Right lobe of liver (tissue), 6 donors: ENCODE results near the gene ISLR2. TPM values are rescaled to one million over a fixed set of nuclear protein-coding genes. Genes with fewer than 3 reads are reported as not detected.

Source experiments
- ATAC-seq, 4 donors: fragments of 200-7000 bp; cut with Tn5 transposase; one replicate each; pipeline ENCODE4 v1.9.1; 2020; ENCODE audit warnings: mild to moderate bottlenecking in 4 of 4, moderate library complexity in 4 of 4
- DNase-seq, 3 donors: peaks; one replicate each; pipeline ENCODE4 v3.0.0-alpha.2; 2020
- H3K27ac ChIP-seq, 3 donors: fragments of 200-600 bp; one replicate each; pipeline ENCODE4 v1.8.0; 2022
- H3K27me3 ChIP-seq, 2 donors: fragments of 200-600 bp; one replicate each; pipeline ENCODE4 v1.8.0; 2022
- H3K36me3 ChIP-seq, 4 donors: fragments of 200-600 bp; sonication (generic) in 1 of 4; one replicate each; pipeline versions ENCODE4 v1.5.1 to v1.8.0; 2017 to 2022; ENCODE audit warnings: control low read depth in 1 of 4
- H3K4me1 ChIP-seq, 4 donors: fragments of 200-600 bp; sonication (generic) in 1 of 4; one replicate each; pipeline versions ENCODE4 v1.5.1 to v1.8.0; 2017 to 2022; ENCODE audit warnings: control low read depth in 1 of 4
- H3K4me3 ChIP-seq, 3 donors: fragments of 200-600 bp; one replicate each; pipeline ENCODE4 v1.8.0; 2022
- H3K9me3 ChIP-seq, 4 donors: fragments of 200-600 bp; sonication (generic) in 1 of 4; one replicate each; pipeline versions ENCODE4 v1.5.1 to v1.8.0; 2017 to 2022; ENCODE audit warnings: control low read depth in 1 of 4
- CTCF ChIP-seq, 4 donors: fragments of 200-600 bp in 3 of 4; fragments of 450-650 bp in 1 of 4; IDR thresholded peaks; one replicate each; pipeline versions ENCODE4 v1.5.1 to v1.8.0; 2016 to 2022; ENCODE audit warnings: antibody characterized with exemption in 4 of 4, mild to moderate bottlenecking in 2 of 4
- POLR2A ChIP-seq: fragments of 450-650 bp; IDR thresholded peaks from one replicate; pipeline ENCODE4 v1.6.1; 2017; ENCODE audit warnings: antibody characterized with exemption, mild to moderate bottlenecking
- WGBS: methylation state at CpG from one replicate; pipeline ENCODE4 v1.1.6; 2018; ENCODE audit warnings: low coverage, low lambda C conversion rate; ENCODE audit not compliant: insufficient coverage; ENCODE audit errors: missing lambda C conversion rate; 5-methylcytosine and 5-hydroxymethylcytosine counted together
- intact Hi-C, 2 donors: fragments of 100-400 bp; cut with DNase I; formaldehyde crosslinking; loops; one replicate each; pipeline versions ENCODE4 v1.11.2 to v1.14.1; 2022
- total RNA-seq, 6 experiments: library from RNA; depleted of rRNA in 2 of 6; stranded (reverse); fragments of >200 nt in 2 of 6; fragmentation: NEBNext Ultra II Directional in 3 of 6; extraction: Animal tissue kit (Norgen Biotek cat#: 25700) in 3 of 6; gene quantifications; one replicate each; pipeline versions ENCODE4 v1.1.0 to v1.2.4, GENCODE V29; 2016 to 2023
- donor health status: DM: no; HTN: yes; CAD: no.
- donor health status: DM: no; HTN: no; CAD: no.
- donor health status: DM: no; HTN: no; CAD: no.
- donor health status: DM: no; HTN: yes; CAD: no.
- donor health status: DM: no; HTN: yes; CAD: no.

Gene ISLR2
- total RNA-seq, 6 experiments from 2014 or later, result 0.04 TPM; not detected in 5

- intact Hi-C loops, result no loop called here
- Histone ChIP-seq H3K27ac (no peak overlapping the region), H3K4me1 (no peaks in the 10 kb centered on the region), H3K9me3 (no peaks in the 10 kb centered on the region), H3K36me3 (no peaks in the 10 kb centered on the region), H3K4me3 (no peak overlapping the region), H3K27me3 (no peaks in the 10 kb centered on the region)
- DNase-seq (no peak), ATAC-seq (no peak)
- 40% methylated on average over 1 of the region's 7 CpGs for WGBS
- no peak for TF ChIP-seq POLR2A
- TF ChIP-seq CTCF (IDR thresholded peaks at IDR 0.05), result no peak
These were observed 40.6 kb downstream of the ISLR2 start for GRCh38 chr15:74170875-74171578.

DNA sequence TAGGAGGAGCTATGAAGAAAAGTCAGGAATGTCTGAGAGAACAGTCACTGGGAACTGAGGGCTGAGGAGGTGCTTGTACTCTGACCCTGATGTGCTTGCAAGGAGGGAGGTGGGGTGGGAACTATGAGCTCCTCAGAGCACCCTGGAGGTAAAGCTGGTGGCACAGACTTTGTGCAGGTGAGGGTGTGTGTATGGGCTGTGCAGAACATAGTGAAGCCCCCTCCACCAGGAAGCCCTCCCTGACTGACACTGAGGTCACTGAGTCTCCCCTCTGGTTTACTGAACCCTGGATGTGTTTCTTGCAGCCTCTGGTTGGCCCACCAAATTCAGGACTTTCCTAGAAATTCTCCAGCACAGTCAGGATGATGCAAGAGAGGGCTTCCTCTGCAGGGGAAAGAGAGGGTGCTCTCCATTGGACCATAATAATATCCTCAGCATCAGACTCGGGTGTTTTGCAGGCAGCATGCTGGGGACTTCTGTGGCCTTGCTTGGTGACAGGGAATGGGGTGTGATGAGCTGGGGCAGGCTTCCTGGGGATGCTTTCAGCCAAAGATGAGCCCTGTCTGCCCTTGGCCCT lies 41.7 kb downstream of the ISLR2 start:
- no peaks in the 10 kb centered on the region for H3K4me1 ChIP-seq
- WGBS, result 43% methylated on average over 1 of the region's 1 CpG
- H3K27me3 ChIP-seq, result no peaks in the 10 kb centered on the region
- intact Hi-C loops, result no loop called here
- H3K27ac ChIP-seq, result no peak overlapping the region
- ATAC-seq, result no peak
- no peaks in the 10 kb centered on the region for H3K36me3 ChIP-seq
- H3K4me3 ChIP-seq, result no peak overlapping the region
- no peak for TF ChIP-seq CTCF (IDR thresholded peaks at IDR 0.05)
- TF ChIP-seq POLR2A, result no peak
- no peak for DNase-seq
- no peaks in the 10 kb centered on the region for H3K9me3 ChIP-seq

GRCh38 chr15:74172701-74173379 lies 42.5 kb downstream of the ISLR2 start:
- intact Hi-C loops, result no loop called here

More at GRCh38 chr15:74172701-74173379, 42.5 kb downstream of the ISLR2 start:
- Histone ChIP-seq H3K27ac (peak overlapping the region in 1 of 3 donors; percentile 37), H3K9me3 (no peaks in the 10 kb centered on the region), H3K27me3 (no peaks in the 10 kb centered on the region), H3K36me3 (no peaks in the 10 kb centered on the region), H3K4me1 (no peaks in the 10 kb centered on the region), H3K4me3 (no peak overlapping the region)
- whole genome bisulfite sequencing, result 62% methylated on average over 11 of the region's 13 CpGs
- DNase-seq, result peak in 1 of 3 donors; percentile 40
- peak; percentile 25 to 65 (median 34) for ATAC-seq
- TF ChIP-seq POLR2A, result no peak
- TF ChIP-seq CTCF (IDR thresholded peaks at IDR 0.05), result no peak
